Uterus (tissue), 2 donors: Measurements from ENCODE around the gene SLC9A1.

ENCODE experiments used
- POLR2A ChIP-seq, 2 donors: fragments of 450-650 bp; IDR thresholded peaks; one replicate each; pipeline ENCODE4 v1.6.1; 2016; ENCODE audit warnings: antibody characterized with exemption in 2 of 2, mild to moderate bottlenecking in 1 of 2, moderate library complexity in 1 of 2
- TF ChIP-seq, protein P1 (sequence below), 4 experiments: fragments of 200-600 bp in 2 of 4; fragments of 450-650 bp in 2 of 4; sonication (generic) in 2 of 4; IDR thresholded peaks; one replicate each; pipeline ENCODE4 v1.5.1; 2016 to 2019; ENCODE audit warnings: antibody characterized with exemption in 4 of 4, mild to moderate bottlenecking in 2 of 4, moderate library complexity in 1 of 4

DNA sequence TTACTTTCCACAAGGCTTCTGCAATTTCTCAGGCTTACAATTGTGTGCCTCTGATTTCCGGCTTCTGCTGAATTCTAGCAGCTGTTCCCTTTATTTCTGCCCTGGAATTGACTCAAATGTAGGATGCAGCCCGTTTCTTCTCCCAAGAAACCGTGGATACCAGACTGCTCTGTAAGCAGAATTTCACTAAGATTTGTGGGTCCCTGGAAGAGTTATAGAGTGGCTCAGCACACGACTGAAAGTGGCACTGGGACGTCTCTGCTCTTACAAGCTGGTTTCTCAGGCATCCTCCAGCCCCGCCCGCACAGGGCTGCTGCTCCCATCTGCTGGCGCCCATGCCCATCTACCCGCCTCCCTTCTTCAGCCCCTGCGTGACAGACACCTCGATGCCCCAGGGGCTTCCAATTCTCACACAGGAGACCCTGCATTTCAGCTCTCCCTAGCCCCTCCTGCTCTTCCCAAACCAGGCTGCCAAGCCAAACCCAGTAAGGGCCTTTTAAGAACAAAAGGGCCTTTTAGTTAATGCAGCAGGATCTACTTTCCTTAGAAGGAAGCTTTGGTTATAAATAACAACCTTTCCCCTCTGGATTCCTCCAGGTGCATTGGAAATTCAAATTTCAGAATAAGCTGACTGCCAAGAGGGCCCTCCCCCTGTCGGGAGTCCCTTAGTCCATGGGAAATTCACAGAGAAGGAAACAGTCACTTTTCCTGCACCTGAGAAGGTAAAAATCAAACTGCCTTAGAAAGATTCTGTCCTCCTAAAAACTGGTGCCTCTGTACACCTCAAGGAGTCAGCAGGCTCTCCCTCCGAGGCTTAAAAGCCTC, 96.9 kb downstream of the SLC9A1 start:
- TF ChIP-seq, protein P1, sequence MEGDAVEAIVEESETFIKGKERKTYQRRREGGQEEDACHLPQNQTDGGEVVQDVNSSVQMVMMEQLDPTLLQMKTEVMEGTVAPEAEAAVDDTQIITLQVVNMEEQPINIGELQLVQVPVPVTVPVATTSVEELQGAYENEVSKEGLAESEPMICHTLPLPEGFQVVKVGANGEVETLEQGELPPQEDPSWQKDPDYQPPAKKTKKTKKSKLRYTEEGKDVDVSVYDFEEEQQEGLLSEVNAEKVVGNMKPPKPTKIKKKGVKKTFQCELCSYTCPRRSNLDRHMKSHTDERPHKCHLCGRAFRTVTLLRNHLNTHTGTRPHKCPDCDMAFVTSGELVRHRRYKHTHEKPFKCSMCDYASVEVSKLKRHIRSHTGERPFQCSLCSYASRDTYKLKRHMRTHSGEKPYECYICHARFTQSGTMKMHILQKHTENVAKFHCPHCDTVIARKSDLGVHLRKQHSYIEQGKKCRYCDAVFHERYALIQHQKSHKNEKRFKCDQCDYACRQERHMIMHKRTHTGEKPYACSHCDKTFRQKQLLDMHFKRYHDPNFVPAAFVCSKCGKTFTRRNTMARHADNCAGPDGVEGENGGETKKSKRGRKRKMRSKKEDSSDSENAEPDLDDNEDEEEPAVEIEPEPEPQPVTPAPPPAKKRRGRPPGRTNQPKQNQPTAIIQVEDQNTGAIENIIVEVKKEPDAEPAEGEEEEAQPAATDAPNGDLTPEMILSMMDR (IDR thresholded peaks at IDR 0.05), result no peak
- TF ChIP-seq POLR2A (IDR thresholded peaks at IDR 0.05), result no peak
